ENCODE data around the gene UFL1.

- TF ChIP-seq, protein P1, sequence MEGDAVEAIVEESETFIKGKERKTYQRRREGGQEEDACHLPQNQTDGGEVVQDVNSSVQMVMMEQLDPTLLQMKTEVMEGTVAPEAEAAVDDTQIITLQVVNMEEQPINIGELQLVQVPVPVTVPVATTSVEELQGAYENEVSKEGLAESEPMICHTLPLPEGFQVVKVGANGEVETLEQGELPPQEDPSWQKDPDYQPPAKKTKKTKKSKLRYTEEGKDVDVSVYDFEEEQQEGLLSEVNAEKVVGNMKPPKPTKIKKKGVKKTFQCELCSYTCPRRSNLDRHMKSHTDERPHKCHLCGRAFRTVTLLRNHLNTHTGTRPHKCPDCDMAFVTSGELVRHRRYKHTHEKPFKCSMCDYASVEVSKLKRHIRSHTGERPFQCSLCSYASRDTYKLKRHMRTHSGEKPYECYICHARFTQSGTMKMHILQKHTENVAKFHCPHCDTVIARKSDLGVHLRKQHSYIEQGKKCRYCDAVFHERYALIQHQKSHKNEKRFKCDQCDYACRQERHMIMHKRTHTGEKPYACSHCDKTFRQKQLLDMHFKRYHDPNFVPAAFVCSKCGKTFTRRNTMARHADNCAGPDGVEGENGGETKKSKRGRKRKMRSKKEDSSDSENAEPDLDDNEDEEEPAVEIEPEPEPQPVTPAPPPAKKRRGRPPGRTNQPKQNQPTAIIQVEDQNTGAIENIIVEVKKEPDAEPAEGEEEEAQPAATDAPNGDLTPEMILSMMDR (IDR thresholded peaks at IDR 0.05) = no peak
- no peak for TF ChIP-seq POLR2A (IDR thresholded peaks at IDR 0.05)
Observed at GRCh38 chr6:96478695-96479094, 42.9 kb upstream of the UFL1 start.

Measured in esophagus squamous epithelium (tissue), 4 donors.